SKM-1 (cell line): ENCODE measurements around the gene RPL39.
"Not testable (repeated sequence)": the region's sequence is repeated elsewhere in the genome, so short reads cannot be mapped to it uniquely, and the experiment has no call there.

Experiments
- DNase-seq: peaks from one replicate; lab custom pipeline; 2025; ENCODE audit not compliant: unreplicated experiment; lab: John Stamatoyannopoulos, UW

RPL39 gene

DNA sequence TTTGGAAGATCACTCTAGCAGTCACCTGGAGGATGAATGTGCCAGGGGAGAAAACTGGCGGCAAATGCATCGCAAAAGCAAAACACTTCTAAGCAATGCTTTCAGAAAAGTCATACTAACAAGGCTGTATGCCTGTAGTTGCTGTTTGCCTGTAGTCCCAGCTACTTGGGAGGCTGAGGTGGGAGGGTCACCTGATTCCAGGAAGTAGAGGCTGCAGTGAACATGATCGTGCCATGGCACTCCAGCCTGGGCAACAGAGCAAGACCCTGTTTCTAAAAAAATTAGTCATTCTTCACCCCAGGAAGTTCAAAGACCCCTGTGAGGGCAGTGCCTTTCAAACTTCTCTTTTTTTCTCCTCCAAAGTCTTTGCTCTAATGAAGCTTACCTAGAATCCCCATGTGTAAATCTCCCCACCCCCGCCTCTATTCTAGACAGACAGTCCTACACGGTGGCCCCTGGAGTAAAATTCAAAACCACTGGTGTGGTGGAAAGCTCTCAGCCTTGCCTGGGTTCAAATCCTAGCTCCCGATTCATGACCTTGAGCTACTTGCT, 27.5 kb downstream of the RPL39 start:
- no peak for DNase-seq

DNA sequence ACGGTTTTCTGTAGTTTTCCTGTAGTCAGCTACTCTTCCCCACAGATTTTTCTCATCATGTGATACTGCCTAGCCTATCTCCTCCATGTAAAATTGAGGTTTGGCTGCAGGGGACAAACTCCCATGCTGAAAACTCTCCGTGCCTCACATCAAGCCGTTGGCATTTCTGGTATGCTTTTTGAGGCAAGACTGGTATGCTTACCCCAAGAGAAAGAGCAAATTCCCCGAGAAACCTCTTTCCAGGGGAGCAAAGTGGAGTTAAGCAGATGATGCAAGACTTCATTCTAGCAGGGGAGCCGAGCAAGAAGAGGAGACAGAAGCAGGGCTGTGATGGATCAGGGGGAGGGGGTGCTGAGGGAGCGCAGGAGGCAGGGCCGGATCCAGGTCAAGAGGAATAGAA, 28.2 kb downstream of the RPL39 start:
- no peak for DNase-seq

DNA sequence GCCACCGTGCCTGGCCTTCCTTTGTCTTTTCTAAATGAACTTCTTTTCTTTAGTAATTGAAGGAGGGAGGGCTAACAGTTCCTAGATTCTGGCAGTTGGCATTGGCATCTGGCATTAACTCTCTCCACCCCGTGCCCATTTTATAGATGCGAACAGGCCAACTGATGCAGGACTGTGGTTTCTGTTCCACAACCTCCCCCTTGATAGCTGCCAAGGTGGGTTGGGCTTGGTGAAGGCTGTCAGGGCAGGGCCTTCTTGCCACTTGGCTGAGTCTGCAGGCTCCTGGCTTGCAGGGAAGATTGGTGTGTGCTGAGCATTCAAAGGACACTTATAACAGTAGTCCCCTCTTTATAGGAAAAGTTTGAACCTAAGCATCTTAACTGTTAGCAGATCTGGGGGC, 28.7 kb downstream of the RPL39 start:
- no peak for DNase-seq

DNA sequence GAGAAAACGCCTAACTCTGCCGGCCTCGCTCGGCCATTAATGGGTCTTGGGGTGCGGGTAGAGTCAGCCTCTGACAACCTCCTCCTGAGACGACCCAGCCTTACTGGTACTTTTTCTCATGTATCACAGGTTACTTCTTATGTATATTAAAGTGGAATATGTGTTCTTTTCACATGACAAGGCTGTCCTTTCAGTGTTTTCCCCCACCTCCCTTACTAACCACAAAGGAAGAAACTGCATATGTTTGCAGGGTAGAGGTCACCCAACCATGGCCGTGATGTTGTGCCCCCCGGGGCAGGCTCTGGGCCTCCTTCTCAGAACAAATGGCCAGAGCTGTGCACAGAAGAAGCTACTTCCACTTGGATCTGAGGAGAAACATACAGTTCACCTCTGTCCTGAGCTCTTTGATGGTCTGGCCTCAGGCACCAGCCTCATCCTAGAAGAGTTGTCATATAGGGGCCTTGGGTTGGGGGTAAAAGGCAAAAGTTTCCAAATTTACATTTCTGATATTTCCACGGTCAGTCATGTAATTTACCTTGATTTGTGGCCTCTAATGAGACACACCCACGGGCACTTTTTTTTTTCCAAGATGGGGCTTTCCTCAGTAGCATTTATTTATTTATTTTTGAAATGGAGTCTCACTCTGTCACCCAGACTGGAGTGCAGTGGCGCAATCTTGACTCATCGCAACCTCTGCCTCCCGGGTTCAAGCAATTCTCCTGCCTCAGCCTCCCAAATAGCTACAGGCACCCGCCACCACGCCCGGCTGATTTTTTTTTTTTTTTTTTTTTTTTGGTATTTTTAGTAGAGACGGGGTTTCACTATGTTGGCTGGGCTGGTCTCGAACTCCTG, 31.2 kb downstream of the RPL39 start:
- DNase-seq = no peak

DNA sequence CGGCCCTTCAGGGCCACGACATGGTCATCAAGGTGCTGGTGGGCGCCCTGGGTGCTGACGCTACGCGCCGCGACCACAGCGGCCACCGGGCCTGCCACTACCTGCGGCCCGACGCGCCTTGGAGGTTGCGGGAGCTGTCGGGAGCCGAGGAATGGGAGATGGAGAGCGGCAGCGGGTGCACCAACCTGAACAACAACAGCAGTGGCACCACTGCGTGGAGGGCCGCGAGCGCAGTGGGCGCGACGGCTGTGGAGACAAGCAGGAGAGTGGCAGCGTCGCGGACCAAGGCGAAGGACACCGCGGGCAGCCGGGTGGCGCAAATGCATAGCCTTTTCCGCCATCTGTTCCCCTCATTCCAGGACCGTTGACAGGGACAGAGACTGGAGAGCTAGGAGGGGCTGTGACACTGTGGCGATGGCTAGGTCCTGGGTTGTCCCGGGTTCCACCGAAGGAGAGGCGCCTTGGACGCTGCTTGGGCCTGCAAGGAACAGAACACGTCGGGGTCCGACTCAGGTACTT, 32.1 kb downstream of the RPL39 start:
- no peak for DNase-seq

DNA sequence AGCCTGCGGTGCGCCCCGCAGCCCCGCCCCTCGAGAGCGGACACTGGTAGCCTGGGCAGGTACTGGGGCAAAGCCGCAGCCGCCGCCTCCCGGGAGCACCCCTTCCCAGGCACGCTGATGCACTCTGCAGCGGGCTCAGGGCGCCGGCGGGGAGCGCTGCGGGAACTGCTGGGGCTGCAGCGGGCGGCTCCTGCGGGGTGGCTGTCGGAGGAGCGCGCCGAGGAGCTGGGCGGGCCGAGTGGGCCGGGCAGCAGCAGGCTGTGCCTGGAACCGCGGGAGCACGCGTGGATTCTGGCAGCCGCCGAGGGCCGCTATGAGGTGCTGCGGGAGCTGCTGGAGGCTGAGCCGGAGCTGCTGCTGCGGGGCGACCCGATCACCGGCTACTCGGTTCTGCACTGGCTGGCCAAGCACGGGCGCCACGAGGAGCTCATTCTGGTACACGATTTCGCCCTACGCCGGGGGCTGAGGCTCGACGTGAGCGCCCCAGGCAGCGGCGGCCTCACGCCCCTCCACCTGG, 32.6 kb downstream of the RPL39 start:
- DNase-seq = no peak

DNA sequence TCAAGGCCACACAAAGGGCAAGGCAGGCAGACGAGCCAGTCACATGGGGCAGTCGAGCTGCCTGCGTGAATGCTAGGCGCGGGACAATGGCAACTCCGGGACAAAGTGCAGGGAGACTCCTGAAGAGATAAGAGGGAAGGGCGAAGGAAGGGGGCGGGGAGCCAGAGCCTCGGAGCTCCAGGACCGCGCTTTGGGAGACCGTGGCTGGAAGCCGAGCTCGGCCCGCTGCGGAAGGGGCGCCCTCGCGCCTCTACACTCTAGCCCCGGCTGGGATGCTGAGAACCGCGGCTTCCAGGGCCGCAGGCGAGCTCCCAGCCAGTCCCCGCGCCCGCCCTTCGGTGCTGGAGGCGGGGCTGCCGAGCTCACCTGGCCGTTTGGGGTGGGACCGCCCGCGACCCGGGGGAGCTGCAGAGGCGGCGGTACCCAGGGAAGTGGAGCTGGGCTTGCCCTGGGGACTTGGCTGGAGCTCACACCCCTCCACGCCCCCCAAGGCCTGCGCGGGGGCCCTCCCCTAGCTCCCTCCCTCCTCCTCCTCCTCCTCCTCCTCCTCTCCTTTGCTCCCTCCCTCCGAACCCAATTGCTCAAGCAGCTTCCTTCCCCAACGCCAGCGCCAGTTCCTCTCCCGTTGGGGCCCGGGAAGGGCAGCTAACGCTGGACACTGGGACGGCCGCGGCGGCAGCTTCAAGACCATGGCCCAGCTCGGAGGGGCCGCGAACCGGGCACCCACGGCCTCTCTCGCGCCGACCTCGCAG, 33.3 kb downstream of the RPL39 start, which contains the start of gene SOWAHD:
Gene SOWAHD, plus strand, starts transcription at position 610 of the 752 bp plus-strand sequence. Its CDS starts 80 bp downstream, at position 690.
- DNase-seq = peak; percentile 21

DNA sequence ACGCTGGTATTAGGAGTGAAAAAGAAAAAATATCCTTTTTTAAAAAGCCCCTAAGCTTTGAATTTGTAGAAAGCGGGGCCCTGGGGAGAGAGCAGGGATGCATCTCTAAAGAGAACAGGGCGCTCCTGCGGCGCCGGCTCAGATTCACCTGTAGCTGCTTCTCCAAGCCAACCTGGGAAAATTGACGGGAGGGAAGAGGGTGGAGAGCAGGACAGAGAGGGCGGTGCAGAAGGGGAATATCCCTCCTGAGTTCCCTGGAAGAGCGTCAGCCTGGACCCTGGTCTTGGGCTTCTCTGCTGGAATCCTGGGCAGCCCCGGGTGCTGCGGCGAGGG, 33.8 kb downstream of the RPL39 start:
- DNase-seq = no peak

DNA sequence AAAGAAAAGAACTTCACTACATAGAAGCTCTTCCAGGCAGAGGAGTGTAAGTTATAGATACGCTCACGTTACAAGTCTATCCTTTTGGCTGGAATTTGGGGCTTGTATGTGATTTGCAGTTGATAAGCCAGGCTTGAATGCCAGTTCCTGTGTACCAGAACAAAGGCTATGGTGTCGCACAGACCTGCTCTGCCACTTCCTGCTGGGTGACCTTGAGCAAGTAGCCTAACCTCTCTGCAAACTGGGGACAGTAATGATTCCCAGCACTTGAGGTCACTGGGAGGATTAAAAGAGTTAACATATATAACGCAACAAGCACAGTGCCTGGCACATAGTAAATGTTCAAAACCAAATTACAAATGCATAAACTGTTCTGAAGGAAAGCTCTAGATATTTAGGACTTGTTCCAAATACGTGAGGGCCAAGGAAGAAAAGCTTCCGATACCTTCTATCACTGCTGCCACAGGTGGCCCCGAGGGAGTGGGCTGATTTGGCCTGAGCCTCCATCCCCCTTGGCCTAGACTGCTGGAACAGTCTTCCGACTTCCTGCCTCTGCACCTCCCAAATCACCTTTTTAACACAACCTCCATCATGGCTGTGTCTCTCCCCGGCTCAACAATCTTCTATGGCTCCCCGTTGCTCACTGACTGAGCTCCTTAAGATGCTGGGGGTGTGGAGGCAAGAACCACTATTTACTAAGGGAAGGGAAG, 34.3 kb downstream of the RPL39 start:
- DNase-seq = no peak

DNA sequence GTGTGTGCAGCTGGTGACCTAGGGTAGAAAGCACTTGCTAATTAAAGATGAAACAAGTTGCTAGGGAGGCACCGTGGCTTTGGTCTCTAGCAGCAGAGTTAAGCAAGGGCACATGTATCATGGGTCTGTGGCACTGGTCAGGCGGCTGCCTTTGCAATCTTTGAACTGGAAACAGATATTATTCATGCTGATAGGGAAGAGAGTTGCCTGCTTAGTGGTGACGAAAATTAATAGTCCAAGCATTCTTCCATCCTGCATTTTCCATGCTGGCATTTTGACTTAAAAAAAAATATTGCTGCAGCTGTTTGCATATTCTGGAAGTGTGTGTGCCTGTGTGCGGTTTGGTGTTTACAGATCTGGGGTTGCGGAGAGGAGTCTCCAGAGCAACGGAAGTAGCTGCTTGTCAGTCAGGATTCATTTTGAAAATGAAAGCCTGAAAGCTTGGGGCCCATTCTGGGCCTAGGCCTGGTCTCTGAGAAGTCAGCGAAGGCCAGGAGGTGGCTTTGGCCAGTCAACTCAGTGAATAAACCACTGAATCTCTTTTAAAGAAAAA, 35.4 kb downstream of the RPL39 start:
- DNase-seq = peak; percentile 15

DNA sequence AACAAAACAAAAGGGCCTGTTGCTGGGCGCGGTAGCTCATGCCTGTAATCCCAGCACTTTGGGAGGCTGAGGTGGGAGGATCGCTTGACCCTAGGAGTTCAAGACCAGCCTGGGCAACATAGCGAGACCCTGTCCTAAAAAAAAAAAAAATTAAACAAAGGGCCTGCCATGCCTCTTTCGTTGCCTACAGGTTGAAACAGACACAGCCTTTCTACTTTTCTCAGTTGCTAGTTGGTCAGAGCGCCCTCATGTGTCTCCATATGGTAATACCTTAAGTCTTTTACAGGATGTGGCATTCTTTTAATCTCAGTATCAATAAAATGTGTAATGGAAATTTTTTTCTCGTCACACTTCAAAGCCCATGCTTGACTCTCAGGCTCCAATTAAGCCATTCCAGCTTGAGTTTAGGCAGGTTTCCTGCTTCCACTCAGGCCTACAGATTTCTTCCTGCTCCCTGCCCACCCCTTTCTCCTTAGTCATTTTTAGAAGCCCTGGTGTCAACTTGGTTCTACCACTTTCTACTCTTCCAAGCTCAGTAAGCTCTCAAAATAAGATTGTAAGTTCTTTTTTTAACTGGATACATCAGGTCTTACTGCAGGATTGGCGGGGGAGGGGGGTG, 37.7 kb downstream of the RPL39 start:
- peak; percentile 9 for DNase-seq

DNA sequence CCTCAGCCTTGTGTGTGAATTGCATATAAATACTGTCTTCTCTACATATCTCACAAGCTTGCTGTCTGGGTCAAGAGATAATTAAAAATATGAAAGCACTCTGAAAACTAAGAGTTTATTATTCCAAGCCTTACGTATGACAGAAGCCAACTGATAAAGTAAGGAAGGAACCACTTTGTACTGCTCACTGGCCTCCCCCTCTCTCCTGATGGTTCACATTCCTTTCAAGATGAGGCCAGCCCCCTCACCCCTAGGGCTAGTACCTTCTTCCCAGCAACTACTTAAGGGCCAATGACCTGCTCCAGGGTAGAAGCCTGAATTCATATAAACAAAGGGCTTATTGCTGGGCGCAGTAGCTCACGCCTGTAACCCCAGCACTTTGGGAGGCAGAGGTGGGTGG, 38.4 kb downstream of the RPL39 start:
- no peak for DNase-seq

DNA sequence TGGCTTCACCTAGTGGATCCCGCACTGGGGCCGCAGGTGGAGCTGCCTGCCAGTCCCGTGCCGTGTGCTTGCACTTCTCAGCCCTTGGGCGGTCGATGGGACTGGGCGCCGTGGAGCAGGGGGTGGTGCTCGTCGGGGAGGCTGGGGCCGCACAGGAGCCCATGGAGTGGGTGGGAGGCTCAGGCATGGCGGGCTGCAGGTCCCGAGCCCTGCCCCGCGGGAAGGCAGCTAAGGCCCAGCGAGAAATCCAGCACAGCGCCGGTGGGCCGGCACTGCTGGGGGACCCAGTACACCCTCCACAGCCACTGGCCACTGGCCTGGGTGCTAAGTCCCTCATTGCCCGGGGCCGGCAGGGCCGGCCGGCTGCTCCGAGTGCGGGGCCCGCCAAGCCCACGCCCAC, 40.7 kb downstream of the RPL39 start:
- DNase-seq = not testable (repeated sequence)

DNA sequence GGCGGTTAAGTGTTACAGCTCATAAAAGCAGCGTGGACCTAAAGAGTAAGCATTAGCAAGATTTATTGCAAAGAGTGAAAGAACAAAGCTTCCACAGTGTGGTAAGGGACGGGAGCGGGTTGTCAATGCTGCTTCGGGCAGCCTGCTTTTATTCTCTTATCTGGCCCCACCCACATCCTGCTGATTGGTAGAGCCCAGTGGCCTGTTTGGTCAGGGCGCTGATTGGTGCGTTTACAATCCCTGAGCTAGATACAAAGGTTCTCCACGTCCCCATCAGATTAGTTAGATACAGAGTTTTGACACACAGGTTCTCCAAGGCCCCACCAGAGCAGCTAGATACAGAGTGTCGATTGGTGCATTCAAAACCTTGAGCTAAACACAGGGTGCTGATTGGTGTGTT, 41.3 kb downstream of the RPL39 start:
- DNase-seq = not testable (repeated sequence)

DNA sequence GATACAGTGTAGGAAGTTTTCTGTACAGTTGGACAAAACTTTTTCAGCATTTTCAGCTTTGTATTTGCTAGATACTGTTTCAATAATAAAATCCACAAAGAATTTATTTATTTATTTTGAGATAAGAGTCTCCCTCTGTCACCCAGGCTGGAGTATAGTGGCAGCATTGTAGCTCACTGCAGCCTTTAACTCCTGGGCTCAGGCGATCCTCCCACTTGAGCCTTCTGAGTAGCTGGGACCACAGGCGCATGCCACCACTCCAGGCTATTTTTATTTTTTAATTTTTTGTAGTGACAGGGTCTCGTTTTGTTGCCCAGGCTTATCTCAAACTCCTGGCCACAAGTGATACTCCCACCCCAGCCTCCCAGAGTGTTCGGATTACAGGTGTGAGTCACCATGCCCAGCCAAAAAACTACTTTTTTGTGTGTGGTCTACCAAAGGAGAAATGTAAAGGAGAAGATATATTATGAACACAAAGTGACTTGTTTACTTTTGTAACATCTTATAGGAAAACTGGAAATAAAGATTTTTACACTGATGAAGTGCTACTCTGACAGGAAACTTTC, 46.1 kb downstream of the RPL39 start:
- DNase-seq = no peak

DNA sequence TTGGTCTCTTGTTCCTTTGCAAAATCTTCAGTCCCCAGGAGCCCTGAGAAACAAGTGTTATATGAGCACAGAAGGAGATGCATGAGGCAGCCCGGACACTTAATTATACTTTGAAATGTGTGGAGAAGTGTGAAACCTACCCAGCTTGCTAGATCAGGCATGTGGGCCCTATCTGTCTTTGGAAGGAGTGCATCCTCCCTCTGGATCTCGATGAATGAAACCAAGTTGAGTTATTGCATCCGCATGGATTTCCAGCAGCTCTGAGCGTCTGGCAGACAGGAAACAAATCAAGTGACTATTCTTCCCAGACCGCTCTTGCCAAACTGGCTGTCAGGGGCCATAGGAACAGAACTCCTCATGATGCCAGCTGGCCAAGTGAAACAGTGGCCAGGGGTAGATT, 52.7 kb downstream of the RPL39 start:
- DNase-seq = no peak
